DND-41 (cell line): ENCODE results near the gene LYL1.

ENCODE experiments used
- CTCF ChIP-seq: IDR thresholded peaks from 2 replicates; pipeline ENCODE4 v1.5.1; 2012; ENCODE audit warnings: borderline replicate concordance, low read length, moderate library complexity, mild to moderate bottlenecking; ENCODE audit not compliant: poor library complexity, severe bottlenecking; ENCODE audit errors: extremely low read depth
- EZH2 ChIP-seq: IDR thresholded peaks from 3 replicates; pipeline ENCODE4 v1.6.1; 2012; ENCODE audit warnings: borderline replicate concordance, low read depth, mild to moderate bottlenecking, moderate library complexity, low read length, inconsistent platforms; ENCODE audit not compliant: severe bottlenecking

- no peak for TF ChIP-seq CTCF
- no peak for TF ChIP-seq EZH2
Measured at GRCh38 chr19:13086341-13086740, 16.3 kb downstream of the LYL1 start.
